Stromal cell of bone marrow (primary cell): ENCODE results near the gene LYRM4.
A peak's percentile ranks its signal among the peaks of the same experiment; 100 is the strongest.

ENCODE experiments used
- DNase-seq: peaks from one replicate; pipeline ENCODE4 v3.0.0-alpha.2; 2012; ENCODE audit warnings: low read depth

LYRM4 gene

DNA sequence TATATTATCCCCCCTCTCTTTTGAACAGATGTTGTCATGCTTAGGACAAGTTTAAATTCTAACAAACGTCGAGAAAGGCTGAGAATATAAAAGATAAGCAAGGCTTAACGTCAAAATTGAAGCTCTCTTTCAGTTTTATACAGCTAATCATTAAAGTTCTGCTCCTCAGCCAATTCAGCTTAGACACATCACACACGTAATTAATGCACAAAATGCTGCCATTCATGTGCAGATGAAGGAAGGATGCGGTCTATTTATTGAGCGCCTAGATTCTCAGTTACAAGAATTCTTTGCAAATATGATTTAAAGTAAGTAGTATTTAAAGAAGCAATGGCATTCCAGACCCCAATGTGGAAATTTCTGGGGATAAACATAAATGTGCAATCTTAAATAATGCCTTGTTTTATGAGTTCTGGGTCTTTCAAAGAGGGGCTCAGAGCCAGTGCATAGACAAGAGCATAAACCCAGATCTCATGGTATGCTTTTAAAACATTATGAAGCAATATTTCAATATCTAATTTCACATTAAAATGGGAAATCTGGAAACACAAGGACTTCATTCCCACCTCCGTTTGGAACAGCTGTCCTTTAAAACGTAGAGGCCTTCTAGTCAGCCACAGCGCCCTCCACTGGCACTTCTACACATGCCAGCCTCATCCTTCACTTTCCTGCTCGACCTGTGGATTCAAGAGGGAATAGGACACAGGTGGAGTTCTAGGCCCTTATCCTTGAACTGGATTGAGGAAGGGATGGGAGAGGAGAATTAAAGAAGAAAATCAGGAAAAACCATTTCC, 85.8 kb downstream of the LYRM4 start:
- DNase-seq: no peak

DNA sequence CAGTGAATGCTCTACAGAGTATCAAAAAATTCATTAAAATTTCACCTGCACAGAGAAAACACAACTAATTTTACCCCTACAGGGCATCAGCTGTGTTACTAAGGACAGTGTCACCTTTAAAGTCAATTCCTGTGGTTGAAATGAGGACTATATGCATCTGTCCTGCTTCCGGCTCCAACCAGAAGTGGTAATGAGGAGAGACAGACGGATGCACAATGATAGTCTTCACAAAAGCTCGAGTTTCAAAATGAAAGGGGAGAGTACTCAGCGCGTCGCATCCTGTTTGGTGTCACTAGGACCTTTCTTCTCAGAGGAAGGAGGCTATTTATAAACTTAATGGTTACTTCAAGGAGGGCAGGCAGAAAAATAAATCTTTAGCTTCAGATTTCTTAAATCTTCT, 86.5 kb downstream of the LYRM4 start:
- no peak for DNase-seq

DNA sequence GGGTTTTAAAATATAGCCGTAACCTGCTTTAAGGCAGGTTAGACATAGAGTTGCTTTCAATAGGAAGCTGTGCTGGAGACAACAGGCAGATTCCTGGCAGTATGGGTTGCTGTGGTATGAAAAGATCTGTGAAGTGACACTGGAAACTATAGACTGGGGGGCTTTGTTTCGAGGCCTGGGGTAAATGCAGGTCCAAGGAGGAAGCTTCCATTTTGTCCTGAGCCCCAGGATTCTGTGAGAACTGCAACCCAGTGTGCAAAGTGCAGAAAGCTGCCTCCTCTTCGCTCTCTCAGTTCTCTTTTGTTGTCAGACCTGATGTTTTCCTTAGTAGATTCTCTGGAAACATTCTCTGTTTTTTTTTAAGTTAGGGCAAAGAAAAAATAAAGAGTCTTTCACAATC, 86.9 kb downstream of the LYRM4 start:
- no peak for DNase-seq

DNA sequence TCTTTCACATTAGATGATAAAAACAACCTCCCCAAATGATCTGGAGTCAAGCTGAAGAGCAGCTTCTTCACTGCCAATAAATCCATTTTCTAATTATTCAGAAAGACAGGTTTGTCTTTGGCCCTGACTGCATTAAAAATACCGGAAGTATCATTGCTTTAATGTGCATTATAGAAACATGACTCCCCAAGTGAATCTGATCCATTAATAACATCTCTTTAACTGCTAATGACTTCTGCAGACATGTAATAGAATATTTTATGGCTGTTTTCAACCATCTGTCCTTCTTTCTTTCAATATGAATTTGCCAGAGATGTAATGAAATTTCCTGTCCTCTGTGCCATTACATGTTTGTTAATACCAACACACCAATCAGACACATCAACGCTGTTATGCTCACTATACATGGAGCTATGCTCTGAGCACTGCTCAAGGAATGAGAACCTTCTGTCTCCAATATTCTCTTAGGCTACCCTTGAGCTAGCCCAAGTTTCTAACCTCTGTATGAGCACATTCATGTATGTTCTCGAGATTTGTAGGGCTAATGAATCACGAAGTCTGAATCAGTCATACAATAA, 87.8 kb downstream of the LYRM4 start:
- no peak for DNase-seq

DNA sequence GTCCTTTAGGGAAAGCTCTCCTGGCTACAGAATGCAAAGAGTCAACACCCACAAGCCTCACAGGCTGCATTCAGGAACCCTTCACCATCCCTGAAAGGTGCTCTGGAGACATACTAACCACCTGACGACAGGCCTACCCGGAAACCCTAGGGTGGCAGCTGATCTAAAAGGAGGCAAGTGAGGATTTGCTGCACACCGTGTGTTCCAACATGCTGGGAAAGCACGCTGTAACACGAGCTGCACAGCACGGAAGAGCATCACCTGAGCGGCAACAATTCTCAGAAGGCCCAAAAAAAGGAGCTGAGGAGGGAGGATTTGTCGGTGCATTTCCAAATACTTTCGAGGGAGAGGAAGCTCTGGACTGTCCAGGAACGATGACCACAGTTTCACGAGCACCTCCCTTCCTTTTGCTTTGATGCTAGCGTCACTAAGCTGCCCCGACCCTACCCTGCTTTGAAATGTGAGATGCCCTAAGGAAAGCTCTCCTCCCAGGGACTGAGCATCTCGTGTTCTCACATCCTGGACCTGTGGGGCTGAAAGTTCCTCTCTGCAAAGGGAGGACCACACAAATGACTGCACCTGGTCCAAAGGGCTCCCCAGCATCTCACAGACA, 88.6 kb downstream of the LYRM4 start:
- DNase-seq: no peak

DNA sequence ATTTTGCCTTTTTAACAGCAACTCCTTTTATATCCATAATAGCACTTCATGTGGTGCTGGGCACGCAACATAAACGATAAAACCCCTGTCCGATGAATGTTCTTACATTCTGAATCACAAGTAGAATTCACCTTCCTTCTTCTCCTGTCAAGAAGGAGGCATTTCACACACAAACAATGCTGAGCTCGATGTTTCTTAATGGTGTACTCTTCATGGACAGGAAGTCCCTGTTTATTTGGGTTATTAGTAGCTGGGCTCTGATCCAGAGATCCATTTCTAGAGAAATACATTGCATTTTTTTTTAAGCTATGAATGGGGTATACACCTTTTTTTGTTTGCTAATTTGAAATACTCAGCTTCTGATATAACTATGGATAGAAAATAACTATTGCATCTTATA, 93.2 kb downstream of the LYRM4 start:
- no peak for DNase-seq

DNA sequence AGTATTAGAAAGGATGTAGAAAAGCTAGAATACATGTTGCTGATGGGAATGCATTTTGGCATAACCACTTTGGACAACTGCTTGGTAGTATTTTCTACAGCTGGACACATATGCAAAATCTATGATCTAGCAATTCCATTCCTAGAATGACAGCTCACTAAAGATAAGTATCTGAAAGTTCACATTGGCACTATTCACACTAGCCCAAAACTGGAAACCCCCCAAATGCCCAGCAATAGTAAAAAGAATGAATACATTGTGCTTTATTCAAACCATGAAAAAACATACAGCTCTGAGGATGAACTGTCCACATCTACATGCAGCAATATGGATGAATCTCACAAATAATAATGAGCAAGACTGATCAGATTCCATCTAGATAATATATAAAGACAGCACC, 96.7 kb downstream of the LYRM4 start:
- DNase-seq: no peak

DNA sequence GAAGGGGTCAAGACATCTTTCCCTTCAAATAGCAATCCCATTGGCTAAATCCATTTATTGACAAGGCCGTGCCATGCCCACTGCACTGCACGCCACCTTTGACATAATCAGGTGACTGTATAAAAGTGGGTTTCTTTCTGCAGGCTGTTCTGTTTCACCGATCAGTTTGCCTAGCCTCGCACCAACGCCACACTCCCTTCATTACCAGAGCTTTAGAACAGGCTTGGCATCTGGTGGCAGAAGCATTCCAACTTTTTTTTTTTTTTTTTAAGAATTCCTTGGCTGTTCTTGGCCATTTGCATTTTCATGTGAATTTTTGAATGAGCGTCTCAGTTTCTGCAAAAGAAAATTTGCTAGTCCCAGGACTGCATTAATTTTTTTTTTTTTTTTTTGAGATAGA, 97.5 kb downstream of the LYRM4 start:
- DNase-seq: no peak

DNA sequence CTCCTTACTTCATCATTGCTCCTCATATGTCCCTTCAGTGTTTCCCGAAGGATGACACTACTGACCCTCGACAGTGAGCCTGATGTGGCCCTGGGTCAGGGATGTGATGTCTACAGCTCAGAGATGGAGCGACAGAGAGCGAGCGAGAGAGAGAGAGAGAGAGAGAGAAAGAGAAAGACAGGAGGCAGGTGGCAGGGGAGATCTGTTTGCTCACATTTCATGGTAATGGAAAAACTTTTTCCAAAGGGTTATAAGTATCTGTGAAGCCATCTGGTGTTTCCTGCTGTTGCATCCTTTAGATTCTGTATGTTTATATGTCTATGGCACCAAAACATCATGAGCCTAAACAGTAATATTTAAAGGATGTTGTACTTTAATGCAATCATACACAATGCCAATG, 98.4 kb downstream of the LYRM4 start:
- DNase-seq: no peak

DNA sequence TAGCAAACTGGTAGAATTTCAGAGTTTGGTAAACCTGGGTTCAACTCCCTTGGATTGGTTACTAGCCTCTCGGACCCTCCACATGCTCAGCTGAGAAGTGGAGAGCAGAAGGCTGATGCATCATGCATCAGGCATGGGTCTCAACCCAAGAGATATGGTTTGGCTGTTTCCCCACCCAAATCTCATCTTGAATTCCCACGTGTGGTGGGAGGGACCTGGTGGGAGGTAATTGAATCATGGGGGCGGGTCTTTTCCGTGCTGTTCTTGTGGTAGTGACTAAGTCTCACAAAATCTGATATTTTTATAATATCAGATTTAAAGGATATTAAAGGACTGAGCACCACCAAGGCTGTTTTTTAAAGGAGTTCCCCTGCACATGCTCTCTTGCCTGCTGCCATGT, 100.5 kb downstream of the LYRM4 start:
- no peak for DNase-seq

DNA sequence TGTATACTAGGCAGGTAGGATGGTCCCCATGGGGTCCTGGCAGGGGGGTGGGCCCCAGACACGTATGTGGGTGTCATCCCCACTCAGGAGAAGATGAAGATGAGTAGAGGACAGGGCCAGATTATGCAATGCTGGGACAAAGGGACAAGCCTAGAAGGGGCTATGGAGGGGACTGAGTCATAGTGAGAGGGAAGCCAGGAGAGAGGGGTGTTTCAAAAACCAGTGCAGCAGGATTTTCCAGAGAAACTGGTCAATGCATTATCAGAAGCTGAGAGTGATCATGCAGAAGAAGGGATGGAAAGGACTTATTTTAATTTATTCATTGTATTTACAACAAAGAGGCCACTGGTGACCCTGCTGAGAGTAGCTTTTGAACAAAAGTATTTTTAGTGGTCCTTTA, 101.6 kb downstream of the LYRM4 start:
- no peak for DNase-seq

DNA sequence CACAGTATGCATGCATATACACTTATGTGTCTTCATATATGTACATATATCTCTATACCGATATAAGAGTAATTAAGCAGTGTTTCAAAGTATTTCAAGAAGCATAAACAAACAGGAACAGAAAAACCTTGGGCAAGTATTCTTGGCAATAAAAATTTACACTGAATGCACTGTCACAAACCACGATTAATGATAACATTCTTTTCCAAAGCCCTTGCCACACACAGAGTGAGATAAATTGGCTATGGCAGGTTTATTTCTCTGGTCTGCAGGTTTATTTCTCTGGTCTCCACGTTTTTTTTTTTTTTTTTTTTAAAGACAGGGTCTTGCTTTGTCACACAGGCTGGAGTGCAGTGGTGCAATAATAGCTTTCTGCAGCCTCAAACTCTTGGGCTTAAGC, 102.6 kb downstream of the LYRM4 start:
- DNase-seq: no peak

DNA sequence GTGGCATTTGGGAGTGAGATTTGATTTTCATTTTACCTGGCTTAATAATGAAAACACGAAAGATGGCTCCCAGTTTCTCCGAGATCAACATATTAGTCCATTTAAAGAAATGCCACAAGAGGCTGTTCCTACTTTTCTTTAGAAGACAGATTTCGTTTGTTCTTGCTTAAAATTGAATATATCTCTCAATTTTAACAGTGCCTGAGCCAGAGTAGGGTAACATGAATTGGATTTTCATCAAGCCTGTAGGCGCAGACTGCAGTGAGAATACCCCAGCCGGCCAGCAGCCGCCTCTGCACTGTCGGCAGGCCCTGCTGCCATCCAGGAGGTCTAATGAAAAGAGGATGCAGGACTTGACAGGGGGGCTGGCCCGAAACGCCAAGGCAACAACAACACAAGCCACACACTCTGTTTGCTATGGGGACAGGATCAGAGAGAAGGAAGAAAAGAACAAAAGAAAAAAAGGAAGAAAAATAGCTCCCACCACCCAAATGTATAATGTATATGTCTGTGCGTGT, 103.1 kb downstream of the LYRM4 start:
- DNase-seq: no peak

DNA sequence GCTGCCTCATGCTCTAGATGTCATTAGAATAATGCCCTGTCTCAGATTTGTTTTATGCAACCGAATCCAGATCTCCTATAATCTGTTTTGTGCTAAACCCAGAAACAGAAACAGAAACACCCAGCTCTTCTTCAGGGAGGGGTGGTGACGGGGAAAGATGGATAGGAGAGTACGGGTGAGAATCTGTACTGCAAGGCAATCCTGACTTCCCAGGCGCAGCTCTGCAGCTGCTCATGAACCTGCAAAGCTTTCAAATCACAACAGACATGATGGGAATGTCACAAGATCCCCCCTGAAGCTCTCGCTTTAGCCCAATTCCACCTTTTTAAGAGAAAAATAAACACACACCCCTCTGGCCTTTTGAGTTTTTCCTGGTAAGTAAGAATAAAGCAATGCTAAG, 104.1 kb downstream of the LYRM4 start:
- DNase-seq: no peak

DNA sequence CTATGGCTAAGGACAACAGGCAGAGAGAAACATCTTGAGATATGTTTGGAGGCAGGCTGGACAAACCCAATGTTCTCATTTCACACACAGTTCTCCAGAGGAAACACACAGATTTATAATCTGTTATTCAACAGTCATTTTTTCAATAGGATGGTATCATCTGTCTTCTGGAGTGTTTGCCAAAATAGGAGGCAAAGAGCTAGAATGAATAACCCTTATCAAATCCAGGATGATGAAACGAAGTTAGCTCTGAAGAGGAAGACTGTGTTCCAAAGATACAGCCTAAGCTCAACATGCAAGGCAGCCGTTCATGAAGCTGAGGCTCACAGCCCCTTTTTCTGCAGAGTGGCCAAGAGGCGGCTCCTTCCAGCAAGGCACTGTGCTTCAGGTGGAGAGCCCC, 104.8 kb downstream of the LYRM4 start:
- DNase-seq: no peak

DNA sequence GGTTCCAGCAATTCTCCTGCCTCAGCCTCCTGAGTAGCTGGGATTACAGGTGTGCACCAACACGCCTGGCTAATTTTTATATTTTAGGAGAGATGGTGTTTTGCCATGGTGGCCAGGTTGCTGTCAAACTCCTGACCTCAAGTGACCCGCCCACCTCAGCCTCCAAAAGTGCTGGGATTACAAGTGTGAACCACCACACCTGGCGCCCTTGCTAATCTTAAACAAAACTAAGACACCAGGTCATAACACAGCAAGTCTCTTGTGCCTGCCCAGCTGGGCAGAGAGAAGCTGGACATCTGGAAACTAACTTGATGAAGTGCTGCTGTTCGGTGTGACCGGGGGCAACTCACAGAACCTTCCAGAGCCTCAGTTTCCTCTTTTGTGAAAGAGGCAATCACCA, 107.6 kb downstream of the LYRM4 start:
- no peak for DNase-seq

DNA sequence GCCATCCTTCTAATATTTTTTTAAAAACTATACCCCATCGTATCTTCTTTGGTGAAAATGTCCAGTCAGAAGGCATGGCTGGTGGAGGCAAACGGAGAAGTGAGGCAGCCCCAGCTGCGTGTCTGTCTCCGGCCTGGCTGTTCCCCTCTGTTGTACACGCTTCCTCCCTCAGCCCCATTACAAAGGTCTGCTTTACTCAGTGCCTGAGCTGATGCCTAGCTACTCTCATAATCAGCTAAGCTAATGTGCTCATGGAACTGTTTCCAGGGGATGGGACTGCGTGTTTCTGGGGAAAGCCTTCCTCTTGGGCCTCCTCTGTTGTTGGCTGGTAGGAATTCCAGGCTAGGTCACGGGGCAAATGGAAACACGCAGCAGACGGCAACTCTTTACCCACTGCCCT, 108.3 kb downstream of the LYRM4 start:
- DNase-seq: no peak

DNA sequence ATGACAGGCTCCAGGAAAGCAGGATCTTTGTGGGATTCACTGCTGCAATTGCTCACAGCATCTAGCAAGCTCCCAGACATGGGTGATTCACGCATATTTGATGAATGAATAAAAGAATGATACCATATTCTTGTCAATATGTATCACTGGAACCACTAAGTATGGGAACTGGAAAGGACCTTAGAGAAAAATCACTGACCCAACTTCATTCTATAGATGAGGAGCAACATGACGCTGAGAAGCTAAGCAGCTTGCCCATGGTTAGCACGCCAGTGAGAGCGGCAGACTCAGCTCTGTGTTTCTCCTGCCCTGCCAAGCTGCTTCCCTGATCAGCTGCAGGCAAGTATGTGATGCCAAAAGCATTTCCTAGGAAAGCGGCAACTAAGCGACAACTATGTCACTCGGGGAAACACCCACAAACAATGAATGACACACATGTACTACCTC, 108.8 kb downstream of the LYRM4 start:
- DNase-seq: peak; percentile 59

DNA sequence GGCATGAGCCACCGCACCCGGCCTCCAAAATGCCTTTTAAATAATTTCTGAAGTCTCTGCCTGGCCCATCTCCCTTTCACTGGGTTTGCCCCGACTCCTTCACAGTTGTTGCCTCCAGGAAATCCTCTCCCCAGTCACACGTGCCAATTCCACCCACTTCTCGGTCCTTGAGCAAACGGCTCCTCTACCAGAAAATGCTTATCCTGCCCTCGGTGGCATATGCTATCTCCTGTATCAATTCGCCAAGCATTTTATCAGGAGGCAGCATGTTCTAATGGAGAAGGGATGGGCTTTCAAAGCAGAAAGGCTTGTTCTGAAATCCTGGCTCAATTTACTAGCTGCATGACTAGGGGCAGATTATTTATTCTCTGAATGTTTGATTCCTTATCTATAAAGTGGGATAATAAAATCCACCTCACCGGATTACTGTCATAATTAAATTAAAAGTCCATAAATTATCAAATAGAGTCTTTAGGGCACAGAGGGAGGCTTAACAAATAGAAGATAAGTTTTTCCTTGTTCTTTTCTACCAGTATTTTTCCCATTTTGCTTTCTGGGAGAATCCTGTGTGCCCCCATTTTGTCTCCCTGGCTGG, 109.3 kb downstream of the LYRM4 start:
- DNase-seq: no peak

DNA sequence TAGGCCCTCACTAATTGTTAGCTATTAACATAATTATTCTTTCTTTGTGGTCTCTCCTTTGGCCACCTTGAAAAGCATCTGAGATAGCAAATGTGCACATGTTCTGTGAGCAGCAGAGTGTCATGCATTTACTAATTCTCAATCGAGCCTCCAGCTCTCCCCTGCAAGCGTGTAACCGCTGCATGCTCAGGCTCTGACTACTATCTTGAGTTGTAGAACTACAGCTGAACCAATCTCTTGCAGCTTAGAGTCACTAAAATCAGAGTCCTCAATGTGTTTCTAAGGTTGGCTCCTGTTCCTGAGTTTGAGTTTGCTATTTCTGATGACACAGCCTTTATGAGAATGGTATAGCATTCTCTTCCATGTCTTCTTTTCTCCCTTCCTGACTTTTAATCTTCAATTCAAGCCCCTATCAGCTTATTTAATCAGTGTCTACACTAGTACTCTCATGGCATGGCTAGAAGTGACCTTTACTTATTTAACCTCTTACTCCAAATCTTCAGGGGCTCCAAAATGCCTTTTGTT, 110.1 kb downstream of the LYRM4 start:
- DNase-seq: no peak

DNA sequence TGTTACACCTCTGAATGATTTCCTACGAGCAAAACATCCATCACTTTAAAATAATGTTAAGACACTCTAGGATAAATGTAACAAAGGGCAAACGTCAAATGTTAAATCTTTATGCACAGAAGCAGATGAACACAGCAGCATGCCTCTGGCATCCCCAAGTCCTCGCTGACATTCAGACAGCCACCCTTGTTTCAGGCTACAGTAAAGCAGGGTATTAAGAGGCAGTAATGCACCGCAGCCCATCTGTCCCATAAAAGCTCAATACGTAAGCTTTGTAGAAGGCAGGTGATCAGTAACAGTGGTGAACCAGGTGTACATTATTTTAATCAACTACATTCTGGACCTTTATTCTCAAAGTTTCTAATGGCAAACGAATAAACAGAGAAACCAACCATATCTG, 110.9 kb downstream of the LYRM4 start:
- DNase-seq: no peak

DNA sequence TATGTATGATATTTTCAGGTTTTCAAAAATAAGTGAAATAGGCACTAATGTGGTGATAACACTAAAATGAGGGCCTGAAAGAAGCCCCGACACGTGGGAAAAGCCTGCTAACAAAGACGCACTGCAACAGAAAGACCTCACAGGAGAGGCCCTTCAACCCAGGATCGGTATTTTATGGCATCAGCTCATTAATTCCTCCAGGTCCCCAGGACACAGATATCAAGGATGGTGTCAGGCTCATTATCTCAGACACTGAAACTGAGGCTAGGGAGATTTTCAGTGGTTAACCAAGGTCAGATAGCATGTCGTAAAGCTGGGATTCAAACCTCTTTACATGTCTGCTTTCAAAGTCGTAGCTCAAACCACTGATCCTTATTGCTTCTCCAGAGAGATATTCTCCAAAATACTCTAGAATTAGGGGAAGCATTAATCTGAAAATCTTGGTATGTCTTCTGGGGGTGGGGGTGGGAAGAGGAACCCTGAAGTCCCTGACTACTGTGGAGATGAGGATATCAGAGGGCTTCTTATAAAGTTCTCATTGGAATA, 111.5 kb downstream of the LYRM4 start:
- DNase-seq: no peak
